Hepatocyte (in vitro differentiated cells): ENCODE results near the gene HIP1R. TPM values are rescaled to one million over a fixed set of nuclear protein-coding genes. Genes with fewer than 3 reads are reported as not detected.

Experiments used
- DNase-seq: peaks from one replicate; pipeline ENCODE4 v3.0.0-alpha.2; 2016; ENCODE audit warnings: low spot score
- H2AFZ ChIP-seq: fragments of 200-600 bp; sonication (generic); 2 replicates; pipeline ENCODE4 v1.6.0; 2016; ENCODE audit warnings: antibody characterized with exemption, mild to moderate bottlenecking
- H3K27ac ChIP-seq: fragments of 200-600 bp; sonication (generic); 2 replicates; pipeline ENCODE4 v1.5.1; 2016; ENCODE audit warnings: mild to moderate bottlenecking
- H3K27me3 ChIP-seq: fragments of 200-600 bp; sonication (generic); 2 replicates; pipeline ENCODE4 v1.6.1; 2016
- H3K36me3 ChIP-seq: fragments of 200-600 bp; sonication (generic); replicated peaks from 2 replicates; pipeline ENCODE4 v1.5.1; 2016; ENCODE audit warnings: low read depth; ENCODE audit not compliant: insufficient read depth
- H3K4me1 ChIP-seq: fragments of 200-600 bp; sonication (generic); 2 replicates; pipeline ENCODE4 v1.5.1; 2016; ENCODE audit warnings: mild to moderate bottlenecking, moderate library complexity; ENCODE audit not compliant: insufficient read depth
- H3K4me2 ChIP-seq: fragments of 200-600 bp; sonication (generic); 2 replicates; pipeline ENCODE4 v1.6.0; 2016
- H3K4me3 ChIP-seq: fragments of 200-600 bp; sonication (generic); 2 replicates; pipeline ENCODE4 v1.5.1; 2016; ENCODE audit warnings: mild to moderate bottlenecking
- H3K79me2 ChIP-seq: fragments of 200-600 bp; sonication (generic); 2 replicates; pipeline ENCODE4 v1.6.0; 2017; ENCODE audit warnings: mild to moderate bottlenecking
- H3K9me2 ChIP-seq: fragments of 200-600 bp; sonication (generic); replicated peaks from 2 replicates; pipeline ENCODE4 v1.6.0; 2017; ENCODE audit warnings: mild to moderate bottlenecking; ENCODE audit not compliant: insufficient read depth
- H3K9me3 ChIP-seq: fragments of 200-600 bp; sonication (generic); 2 replicates; pipeline ENCODE4 v1.5.1; 2016; ENCODE audit warnings: low read depth, mild to moderate bottlenecking
- H4K20me1 ChIP-seq: fragments of 200-600 bp; sonication (generic); 2 replicates; pipeline ENCODE4 v1.6.0; 2016; ENCODE audit warnings: mild to moderate bottlenecking; ENCODE audit not compliant: insufficient read depth, poor library complexity, severe bottlenecking
- CTCF ChIP-seq: fragments of 200-600 bp; sonication (generic); IDR thresholded peaks from 2 replicates; pipeline ENCODE4 v1.5.1; 2016; ENCODE audit warnings: antibody characterized with exemption, mild to moderate bottlenecking; ENCODE audit not compliant: poor library complexity
- EZH2 ChIP-seq: fragments of 200-600 bp; sonication (generic); IDR thresholded peaks from 2 replicates; pipeline ENCODE4 v1.6.1; 2016; ENCODE audit warnings: antibody characterized with exemption, mild to moderate bottlenecking, borderline replicate concordance
- EZH2phosphoT487 ChIP-seq: fragments of 200-600 bp; sonication (generic); IDR thresholded peaks from one replicate; pipeline ENCODE4 v1.6.1; 2018; ENCODE audit warnings: antibody characterized with exemption, mild to moderate bottlenecking, low read depth, moderate library complexity; ENCODE audit not compliant: unreplicated experiment, severe bottlenecking
- WGBS: methylation state at CpG from one replicate; pipeline ENCODE4 v1.1.6; 2016; ENCODE audit warnings: low lambda C conversion rate; ENCODE audit errors: missing lambda C conversion rate; 5-methylcytosine and 5-hydroxymethylcytosine counted together
- polyA plus RNA-seq: library from polyadenylated mRNA; unstranded; fragments of >200 nt; fragmentation: Nextera tagmentation; extraction: Ambion mirVana; gene quantifications from 2 replicates; pipeline ENCODE4 v1.2.1, GENCODE V29; 2016
- total RNA-seq: library from RNA; depleted of rRNA; stranded (reverse); fragments of >200 nt; gene quantifications from 2 replicates; pipeline ENCODE4 v1.2.3, GENCODE V29; 2014

The HIP1R gene
- total and polyA plus RNA-seq, 2 experiments from 2014 or later, result 31.8 to 44.3 TPM

GRCh38 chr12:122819209-122819785 is 16.0 kb upstream of the HIP1R start:
- no peaks in the 10 kb centered on the region for H3K36me3 ChIP-seq
- no peak overlapping the region for H2AFZ ChIP-seq
- WGBS, result 79% methylated on average over 10 of the region's 10 CpGs
- no peaks in the 10 kb centered on the region for H3K27me3 ChIP-seq
- H3K4me1 ChIP-seq, result no peaks in the 10 kb centered on the region
- DNase-seq, result no peak
- no peaks in the 10 kb centered on the region for H3K79me2 ChIP-seq
- H3K9me3 ChIP-seq, result no peaks in the 10 kb centered on the region
- no peak overlapping the region for H3K4me2 ChIP-seq
- TF ChIP-seq EZH2, result no peak
- TF ChIP-seq EZH2phosphoT487, result no peak
- no peak for TF ChIP-seq CTCF
- H4K20me1 ChIP-seq, result no peaks in the 10 kb centered on the region
- H3K4me3 ChIP-seq, result no peak overlapping the region
- H3K27ac ChIP-seq, result no peak overlapping the region
- no peaks in the 10 kb centered on the region for H3K9me2 ChIP-seq

GRCh38 chr12:122820138-122820537 is 15.1 kb upstream of the HIP1R start:
- DNase-seq, result no peak
- Histone ChIP-seq H3K9me2 (no peaks in the 10 kb centered on the region), H3K79me2 (no peaks in the 10 kb centered on the region), H3K36me3 (no peaks in the 10 kb centered on the region), H3K4me3 (no peak overlapping the region), H3K9me3 (no peaks in the 10 kb centered on the region), H4K20me1 (no peaks in the 10 kb centered on the region), H3K4me1 (no peaks in the 10 kb centered on the region), H3K27me3 (no peaks in the 10 kb centered on the region), H3K4me2 (no peak overlapping the region), H2AFZ (no peak overlapping the region), H3K27ac (no peak overlapping the region)
- WGBS, result 93% methylated on average over 8 of the region's 8 CpGs
- TF ChIP-seq EZH2phosphoT487 (no peak), CTCF (no peak), EZH2 (no peak)

- Histone ChIP-seq H3K4me3 (no peak overlapping the region), H3K79me2 (no peaks in the 10 kb centered on the region), H3K4me1 (no peaks in the 10 kb centered on the region), H3K4me2 (no peak overlapping the region), H4K20me1 (no peaks in the 10 kb centered on the region), H2AFZ (no peak overlapping the region), H3K9me2 (no peaks in the 10 kb centered on the region), H3K9me3 (no peaks in the 10 kb centered on the region), H3K27me3 (no peaks in the 10 kb centered on the region), H3K27ac (no peak overlapping the region), H3K36me3 (no peaks in the 10 kb centered on the region)
- no peak for DNase-seq
- 86% methylated on average over 7 of the region's 7 CpGs for WGBS
- no peak for TF ChIP-seq CTCF
- TF ChIP-seq EZH2, result no peak
- TF ChIP-seq EZH2phosphoT487, result no peak
These were observed 14.4 kb upstream of the HIP1R start for GRCh38 chr12:122820838-122821271.
